Measurements from ENCODE around the gene HDLBP.

HDLBP gene

DNA sequence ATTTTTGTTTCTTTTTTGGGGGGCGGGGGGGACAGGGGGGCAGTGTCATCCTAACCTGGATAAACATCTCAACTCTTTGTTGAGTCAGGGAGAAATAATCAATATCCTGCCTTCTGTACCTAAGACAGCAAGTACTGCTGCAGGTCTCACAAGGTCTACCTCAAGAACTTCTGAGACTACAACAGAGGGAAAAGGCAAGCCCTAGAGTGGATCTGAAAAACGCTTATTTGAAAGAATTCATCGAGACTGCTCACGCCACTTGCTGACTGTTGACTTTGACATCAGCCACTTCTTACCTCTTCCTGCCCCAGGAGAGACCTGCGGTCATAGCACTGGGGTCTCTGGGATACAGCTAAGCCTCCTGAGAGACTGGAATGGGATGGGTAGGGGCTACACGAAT is 8.4 kb downstream of the HDLBP start:
- TF ChIP-seq, protein P1, sequence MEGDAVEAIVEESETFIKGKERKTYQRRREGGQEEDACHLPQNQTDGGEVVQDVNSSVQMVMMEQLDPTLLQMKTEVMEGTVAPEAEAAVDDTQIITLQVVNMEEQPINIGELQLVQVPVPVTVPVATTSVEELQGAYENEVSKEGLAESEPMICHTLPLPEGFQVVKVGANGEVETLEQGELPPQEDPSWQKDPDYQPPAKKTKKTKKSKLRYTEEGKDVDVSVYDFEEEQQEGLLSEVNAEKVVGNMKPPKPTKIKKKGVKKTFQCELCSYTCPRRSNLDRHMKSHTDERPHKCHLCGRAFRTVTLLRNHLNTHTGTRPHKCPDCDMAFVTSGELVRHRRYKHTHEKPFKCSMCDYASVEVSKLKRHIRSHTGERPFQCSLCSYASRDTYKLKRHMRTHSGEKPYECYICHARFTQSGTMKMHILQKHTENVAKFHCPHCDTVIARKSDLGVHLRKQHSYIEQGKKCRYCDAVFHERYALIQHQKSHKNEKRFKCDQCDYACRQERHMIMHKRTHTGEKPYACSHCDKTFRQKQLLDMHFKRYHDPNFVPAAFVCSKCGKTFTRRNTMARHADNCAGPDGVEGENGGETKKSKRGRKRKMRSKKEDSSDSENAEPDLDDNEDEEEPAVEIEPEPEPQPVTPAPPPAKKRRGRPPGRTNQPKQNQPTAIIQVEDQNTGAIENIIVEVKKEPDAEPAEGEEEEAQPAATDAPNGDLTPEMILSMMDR (IDR thresholded peaks at IDR 0.05; ENCODE audit: low read depth, low read length, missing control alignments), result no peak
- DNase-seq, result no peak
- in situ Hi-C loops (cut with HindIII; ENCODE audit: low pct_ligation_motif_present, low sequenced_read_pairs), result no loop called here
- Histone ChIP-seq H3K27me3 (replicated peaks) (no peaks in the 10 kb centered on the region), H3K36me3 (replicated peaks) (no peaks in the 10 kb centered on the region), H3K4me3 (ENCODE audit: low read depth, low read length) (no peak overlapping the region), H3K27ac (no peak overlapping the region)

DNA sequence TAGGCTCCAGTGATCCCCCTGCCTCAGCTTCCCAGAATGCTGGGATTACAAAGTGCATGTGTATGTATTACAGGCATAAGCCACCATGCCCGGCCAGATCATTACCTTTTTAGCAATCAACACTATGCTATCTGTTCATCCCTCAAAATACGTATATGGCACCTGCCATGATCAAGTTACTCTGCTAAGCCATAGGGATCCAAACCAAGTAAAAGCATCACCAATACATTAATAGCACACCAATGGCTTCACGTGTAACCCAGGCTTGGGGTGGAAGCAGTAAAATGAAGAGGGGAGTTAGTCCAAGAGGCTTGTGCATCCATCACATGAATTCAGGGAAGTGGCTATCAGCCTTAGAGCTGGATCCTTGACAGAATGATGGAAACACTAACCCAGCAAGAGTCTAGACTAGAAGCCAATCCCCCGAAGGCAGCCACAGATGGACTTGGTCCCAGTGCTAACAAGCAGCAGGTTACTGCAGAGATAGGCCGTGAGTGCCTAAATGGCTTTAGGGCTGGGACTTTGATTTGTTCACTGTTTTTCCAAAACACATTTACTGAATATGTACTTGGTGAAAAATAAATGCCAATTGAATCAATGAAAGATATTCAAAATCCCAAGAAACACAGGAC is 11.3 kb downstream of the HDLBP start:
- TF ChIP-seq, protein P1 (IDR thresholded peaks at IDR 0.05; ENCODE audit: low read depth, low read length, missing control alignments), result no peak
- DNase-seq, result no peak
- H3K4me3 ChIP-seq (ENCODE audit: low read depth, low read length), result no peak overlapping the region
- no peaks in the 10 kb centered on the region for H3K27me3 ChIP-seq (replicated peaks)
- no peaks in the 10 kb centered on the region for H3K36me3 ChIP-seq (replicated peaks)
- H3K27ac ChIP-seq, result no peak overlapping the region
- in situ Hi-C loops (cut with HindIII; ENCODE audit: low pct_ligation_motif_present, low sequenced_read_pairs), result no loop called here

DNA sequence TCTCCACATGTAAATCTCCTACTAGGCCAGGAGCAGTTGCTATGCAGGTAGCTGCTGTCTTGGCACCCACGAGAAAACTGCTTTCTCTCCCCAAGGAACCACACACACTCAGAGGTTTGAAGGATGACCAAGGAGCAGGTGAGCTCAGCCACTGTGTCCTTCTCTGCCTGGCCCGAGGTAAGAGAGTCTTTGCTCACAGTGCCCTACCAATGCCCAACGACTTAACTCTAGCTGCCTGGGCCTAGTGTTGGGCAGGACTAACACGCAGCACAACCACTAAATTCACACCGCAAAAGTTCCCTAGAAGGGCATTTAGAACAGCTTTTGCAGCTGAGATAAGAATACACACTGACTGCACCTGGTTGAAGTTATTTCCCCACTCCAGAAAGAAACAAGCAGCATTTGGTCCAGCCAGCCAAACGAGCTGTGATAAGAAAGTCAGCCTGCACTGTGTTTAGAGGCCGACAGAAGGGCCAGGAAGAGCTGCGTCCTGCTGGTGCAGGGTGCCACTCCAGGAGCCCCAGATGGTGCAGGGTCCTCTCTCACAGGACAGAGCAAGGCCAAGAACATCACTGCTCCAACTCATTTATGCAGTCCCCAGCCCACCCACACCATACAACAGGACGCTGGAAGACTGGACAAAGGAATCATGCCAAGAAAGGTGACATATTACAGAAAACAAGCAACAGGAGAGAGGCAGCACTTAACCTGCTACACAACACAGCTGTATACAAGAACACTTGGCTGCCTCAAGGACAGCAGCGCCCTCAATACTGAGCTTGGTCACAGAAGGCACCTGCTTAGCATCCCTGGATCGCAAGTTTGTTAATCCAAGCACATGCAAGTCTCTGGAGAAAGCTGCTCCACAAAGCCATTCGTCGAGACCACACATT is 12.5 kb downstream of the HDLBP start:
- Histone ChIP-seq H3K27ac (no peak overlapping the region), H3K36me3 (replicated peaks) (no peaks in the 10 kb centered on the region), H3K27me3 (replicated peaks) (no peaks in the 10 kb centered on the region), H3K4me3 (ENCODE audit: low read depth, low read length) (no peak overlapping the region)
- in situ Hi-C loops (cut with HindIII; ENCODE audit: low pct_ligation_motif_present, low sequenced_read_pairs), result no loop called here
- DNase-seq, result no peak
- TF ChIP-seq, protein P1 (IDR thresholded peaks at IDR 0.05; ENCODE audit: low read depth, low read length, missing control alignments), result no peak

DNA sequence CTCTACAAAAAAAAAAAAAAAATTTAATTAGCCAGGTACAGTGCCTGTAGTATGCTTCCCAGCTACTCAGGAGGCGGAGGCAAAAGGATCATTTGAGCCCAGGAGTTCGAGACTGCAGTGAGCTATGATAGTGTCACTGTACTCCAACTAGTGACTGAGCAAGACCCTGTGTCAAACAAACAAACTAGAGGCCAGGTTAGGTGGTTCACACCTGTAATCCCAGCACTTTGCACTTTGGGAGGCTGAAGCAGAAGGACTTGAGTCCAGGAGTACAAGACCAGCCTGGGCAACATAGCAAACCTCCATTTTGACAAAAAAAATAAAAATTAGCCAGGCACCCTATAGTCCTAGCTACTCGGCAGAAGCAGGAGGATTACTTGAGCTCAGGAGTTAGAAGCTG is 13.4 kb downstream of the HDLBP start:
- DNase-seq, result no peak
- TF ChIP-seq, protein P1 (IDR thresholded peaks at IDR 0.05; ENCODE audit: low read depth, low read length, missing control alignments), result no peak
- in situ Hi-C loops (cut with HindIII; ENCODE audit: low pct_ligation_motif_present, low sequenced_read_pairs), result no loop called here

DNA sequence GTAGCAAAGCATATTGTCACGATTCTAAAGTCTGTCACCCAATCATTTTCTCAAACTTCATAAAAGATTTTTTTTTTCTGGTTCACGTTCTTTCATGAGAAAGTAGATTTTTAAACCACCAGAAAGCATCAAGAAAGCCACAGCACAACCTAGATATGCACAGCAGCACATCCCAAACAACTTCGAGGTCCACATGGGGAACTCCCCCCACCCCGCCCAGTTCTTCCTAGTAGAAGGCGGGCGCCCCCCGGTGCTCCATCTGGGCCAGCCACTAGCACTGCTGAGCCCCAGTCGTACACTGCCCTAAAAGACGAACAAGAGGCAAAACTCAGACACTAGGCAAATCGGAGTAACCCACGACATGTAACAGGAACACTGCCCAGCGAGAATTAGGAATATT is 15.5 kb downstream of the HDLBP start:
- Histone ChIP-seq H3K36me3 (replicated peaks) (peaks cover 6% of the 10 kb centered on the region), H3K4me3 (ENCODE audit: low read depth, low read length) (no peak overlapping the region), H3K27me3 (replicated peaks) (no peaks in the 10 kb centered on the region), H3K27ac (no peak overlapping the region)
- in situ Hi-C loops (cut with HindIII; ENCODE audit: low pct_ligation_motif_present, low sequenced_read_pairs), result no loop called here
- DNase-seq, result no peak
- TF ChIP-seq, protein P1 (IDR thresholded peaks at IDR 0.05; ENCODE audit: low read depth, low read length, missing control alignments), result no peak

More for the DNA sequence above, 13.4 kb downstream of the HDLBP start:
- Histone ChIP-seq H3K27ac (no peak overlapping the region), H3K4me3 (ENCODE audit: low read depth, low read length) (no peak overlapping the region), H3K27me3 (replicated peaks) (no peaks in the 10 kb centered on the region), H3K36me3 (replicated peaks) (peaks cover 4% of the 10 kb centered on the region)

Data from brain microvascular endothelial cell (primary cell).